CD4-positive, alpha-beta T cell treated with Interleukin-4 for 4 hours (primary cell): ENCODE results near the gene C2orf80.
"Not testable (repeated sequence)": the region's sequence is repeated elsewhere in the genome, so short reads cannot be mapped to it uniquely, and the experiment has no call there.

Experiments used
- DNase-seq: peaks from one replicate; pipeline ENCODE4 v3.0.0-alpha.2; 2020

C2orf80 gene

GRCh38 chr2:208189810-208190503 lies at the start of gene C2orf80:
C2orf80 (minus strand) TSS chr2:208190030; CDS start chr2:208186986, 3,044 bp downstream.
- DNase-seq: no peak

DNA sequence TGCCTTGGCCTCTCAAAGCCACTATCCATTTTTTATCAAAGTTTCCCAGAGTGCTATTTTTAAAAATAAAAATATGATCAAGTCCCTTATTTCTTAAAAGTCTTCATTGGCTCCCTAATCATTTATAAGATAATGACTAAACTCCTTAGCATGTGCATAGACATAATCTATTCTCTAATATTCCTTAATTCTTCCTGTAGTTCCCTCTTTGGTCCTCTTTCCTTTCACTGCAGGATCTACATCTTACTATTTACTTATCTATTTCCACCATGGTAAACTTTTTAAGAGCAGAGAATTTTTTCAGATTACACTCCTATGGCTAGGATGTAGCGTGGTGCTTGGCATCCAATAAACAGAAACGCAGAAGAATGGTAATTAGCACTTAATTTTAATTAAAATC lies 46.0 kb upstream of the C2orf80 start:
- no peak for DNase-seq

DNA sequence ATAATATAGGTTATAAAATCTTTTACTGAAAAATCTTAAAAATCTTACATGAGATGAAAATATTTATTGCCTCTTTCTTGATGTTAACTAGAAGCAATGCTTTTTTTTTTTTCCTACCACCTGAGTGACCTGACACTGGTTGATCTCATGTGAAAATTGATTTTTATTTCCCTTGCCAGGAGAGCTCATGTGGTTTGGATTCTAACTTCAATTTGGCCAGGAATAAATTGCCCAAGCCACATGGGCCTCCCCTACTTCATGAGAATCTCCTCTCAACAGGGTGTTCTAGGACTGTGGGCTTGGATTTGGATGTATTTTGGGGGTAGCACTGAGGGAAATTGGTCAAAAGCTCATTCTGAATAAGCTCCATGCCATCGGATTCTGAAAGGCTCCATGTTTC lies 45.0 kb upstream of the C2orf80 start:
- DNase-seq: no peak

GRCh38 chr2:208228476-208228875 lies 38.6 kb upstream of the C2orf80 start:
- DNase-seq: no peak

GRCh38 chr2:208227581-208228232 lies 37.9 kb upstream of the C2orf80 start:
- no peak for DNase-seq

DNA sequence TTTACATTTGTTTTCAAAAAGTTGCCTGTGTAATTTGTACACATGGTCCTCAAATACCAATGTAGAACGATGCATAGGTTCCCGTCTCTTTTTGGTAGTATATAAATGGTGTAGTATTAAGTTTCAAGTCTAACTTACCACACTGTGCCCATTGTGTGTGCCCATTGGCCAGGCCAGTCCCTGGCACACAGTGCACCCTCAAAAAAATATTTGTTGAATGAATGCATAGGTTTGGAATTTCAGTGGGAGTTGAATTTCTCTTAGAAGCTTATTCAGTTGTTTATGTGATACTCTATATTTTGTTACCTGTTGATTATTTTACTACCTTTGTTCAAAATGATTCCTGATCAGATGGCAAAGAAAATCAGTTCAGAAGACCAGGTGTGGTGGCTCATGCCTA lies 35.0 kb upstream of the C2orf80 start:
- DNase-seq: no peak

DNA sequence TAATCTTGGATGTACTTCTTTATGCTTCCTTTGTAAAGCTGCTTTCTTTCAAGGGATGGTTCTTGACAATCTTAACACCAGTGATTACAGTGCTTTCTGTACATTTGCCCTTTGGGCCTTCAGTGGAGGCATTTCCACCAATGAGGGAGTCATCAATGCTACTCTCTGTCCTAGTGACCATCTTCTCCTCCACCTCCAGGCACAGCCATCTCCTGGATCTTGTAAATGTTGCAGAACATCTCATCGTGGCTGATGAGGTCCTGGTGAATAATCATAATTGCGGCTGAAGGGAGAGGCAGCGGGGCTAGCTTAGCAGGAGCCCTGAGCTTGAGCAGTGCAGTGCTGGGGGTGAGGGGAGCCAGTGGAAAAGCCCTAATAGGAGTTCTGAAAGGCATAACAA lies 32.5 kb upstream of the C2orf80 start:
- no peak for DNase-seq

- not testable (repeated sequence) for DNase-seq
These were observed 32.0 kb upstream of the C2orf80 start for GRCh38 chr2:208221873-208222272.

- DNase-seq: no peak
These were observed 21.0 kb upstream of the C2orf80 start for GRCh38 chr2:208210688-208211451.

DNA sequence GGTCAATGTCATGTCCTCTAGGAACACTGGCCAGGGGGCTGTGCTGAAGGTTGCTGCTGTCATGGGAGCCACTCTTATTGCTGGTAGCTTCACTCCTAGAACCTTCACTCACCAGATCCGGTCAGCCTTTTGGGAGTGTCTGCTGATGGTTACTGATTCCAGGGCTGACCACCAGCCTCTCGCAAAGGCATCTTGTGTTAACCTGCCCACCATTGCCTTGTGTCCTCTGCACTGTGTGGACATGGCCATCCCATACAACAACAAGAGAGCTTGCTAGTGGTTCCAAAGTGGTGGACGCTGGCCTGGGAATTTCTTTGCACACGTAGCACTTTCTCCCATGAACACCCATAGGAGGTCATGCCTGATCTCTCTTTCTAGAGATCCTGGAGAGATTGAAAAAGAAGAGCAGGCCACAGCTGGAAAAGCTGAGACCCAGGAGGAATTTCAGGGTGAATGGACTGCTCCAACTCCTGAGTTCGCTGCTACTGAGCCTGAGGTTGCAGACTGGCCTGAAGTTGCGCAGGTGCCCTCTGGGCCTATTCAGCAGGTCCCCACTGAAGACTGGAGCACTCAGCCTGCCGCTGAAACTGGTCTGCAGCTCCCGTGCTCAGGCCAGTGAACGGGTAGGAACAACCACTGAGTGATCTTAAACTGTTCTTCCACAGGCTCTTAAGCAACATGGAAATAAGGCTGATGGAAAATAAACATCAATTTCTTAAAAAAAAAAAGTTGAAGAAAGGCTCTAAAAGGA lies 18.7 kb upstream of the C2orf80 start:
- no peak for DNase-seq

- no peak for DNase-seq
These were observed 17.9 kb upstream of the C2orf80 start for GRCh38 chr2:208207769-208208168.

DNA sequence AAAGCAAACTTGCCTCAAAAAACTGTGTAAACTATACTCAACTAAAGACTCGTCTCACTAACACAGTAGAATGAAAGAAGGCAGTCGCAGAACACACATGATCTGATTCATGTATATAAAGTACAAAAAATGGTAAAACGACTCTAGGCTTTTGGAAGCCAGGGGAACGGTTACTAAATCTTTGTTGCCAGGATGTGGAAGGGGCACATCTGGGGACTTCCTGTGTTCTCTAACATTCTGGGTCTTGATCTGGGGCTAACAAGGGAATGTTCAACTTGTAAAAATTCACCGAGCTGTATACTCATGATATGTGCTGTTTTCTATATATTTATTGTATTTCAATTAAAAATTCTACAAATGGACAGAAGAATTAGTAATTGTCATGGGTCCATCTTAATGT lies 14.3 kb upstream of the C2orf80 start:
- no peak for DNase-seq

DNA sequence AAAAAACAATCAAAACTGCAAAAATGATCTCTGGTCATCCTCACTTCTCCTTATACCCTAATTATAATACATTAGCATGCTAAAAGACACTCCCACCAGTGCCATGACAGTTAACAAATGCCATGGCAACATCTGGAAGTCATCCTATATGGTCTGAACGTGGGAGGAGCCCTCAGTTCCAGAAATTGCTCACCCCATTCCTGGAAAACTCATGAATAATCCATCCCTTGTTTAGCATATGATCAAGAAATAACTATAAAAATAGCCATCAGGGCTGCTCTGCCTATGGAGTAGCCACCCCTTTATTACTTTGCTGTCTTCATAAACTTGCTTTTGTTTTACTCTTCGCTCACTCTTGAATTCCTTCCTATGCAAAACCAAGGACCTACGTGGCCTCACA lies 5.7 kb upstream of the C2orf80 start:
- DNase-seq: no peak

DNA sequence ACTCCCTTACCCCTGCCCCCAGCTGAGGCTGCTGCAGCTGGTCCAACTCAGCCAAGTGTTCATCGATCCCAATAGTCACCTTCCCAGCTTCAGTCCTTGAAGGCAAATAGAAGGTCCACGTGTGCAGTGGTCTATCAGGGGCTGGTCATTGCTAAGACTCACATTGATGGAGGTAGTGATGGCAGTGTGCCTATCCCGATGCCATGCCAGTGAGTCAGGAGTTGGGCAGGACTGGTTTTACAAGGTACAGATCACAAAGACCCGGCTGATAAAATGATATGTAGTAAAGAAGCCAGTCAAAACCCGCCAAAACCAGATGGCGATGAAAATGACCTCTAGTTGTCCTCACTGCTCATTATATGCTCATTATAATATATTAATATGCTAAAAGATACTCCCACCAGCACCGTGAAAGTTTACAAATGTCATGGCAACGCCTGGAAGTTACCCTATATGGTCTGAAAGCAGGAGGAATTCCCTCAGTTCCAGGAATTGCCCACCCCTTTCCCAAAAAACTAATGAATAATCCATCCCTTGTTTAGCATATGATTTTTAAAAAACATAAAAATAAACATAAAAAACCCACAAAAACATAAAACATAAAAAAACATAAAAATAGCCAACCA lies 2.9 kb upstream of the C2orf80 start:
- no peak for DNase-seq

DNA sequence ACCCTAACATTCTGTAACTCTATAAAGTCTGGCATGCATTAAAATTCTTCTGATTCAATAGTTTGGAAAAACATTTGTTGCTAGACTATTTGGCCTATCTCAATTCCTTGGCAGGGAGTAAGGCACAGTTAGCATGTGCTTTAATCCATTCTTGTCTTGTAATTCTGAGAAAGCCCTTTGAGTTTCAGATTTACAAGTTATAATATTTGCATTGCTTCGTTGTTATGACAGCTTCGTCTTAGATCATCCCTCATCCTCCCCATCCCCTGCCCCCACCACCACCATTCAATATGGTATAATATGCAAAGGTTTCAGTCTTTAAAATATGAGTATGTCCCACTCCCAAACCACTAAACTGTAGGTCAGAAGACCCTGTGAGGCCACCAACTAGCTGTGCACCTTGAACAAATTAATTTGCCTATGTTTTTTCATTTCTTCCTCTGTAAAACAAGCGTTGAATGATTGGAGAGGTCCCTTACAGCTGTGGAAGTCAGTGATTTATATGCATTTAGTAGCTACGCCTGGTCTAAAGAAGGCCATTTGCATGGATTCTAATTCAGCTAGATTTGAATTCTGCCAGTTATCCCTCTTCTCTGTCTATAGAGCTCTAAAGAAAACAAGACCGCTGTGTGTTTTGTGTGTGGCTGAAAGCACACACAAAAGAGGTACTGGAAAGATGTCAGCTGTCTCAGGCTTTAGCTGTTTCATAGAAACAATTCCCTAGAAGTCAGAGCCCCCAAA lies 591 bp downstream of the C2orf80 start:
- DNase-seq: no peak

GRCh38 chr2:208186893-208187292 lies 2.9 kb downstream of the C2orf80 start:
- DNase-seq: no peak

- no peak for DNase-seq
These were observed 3.4 kb downstream of the C2orf80 start for GRCh38 chr2:208186465-208186864.

DNA sequence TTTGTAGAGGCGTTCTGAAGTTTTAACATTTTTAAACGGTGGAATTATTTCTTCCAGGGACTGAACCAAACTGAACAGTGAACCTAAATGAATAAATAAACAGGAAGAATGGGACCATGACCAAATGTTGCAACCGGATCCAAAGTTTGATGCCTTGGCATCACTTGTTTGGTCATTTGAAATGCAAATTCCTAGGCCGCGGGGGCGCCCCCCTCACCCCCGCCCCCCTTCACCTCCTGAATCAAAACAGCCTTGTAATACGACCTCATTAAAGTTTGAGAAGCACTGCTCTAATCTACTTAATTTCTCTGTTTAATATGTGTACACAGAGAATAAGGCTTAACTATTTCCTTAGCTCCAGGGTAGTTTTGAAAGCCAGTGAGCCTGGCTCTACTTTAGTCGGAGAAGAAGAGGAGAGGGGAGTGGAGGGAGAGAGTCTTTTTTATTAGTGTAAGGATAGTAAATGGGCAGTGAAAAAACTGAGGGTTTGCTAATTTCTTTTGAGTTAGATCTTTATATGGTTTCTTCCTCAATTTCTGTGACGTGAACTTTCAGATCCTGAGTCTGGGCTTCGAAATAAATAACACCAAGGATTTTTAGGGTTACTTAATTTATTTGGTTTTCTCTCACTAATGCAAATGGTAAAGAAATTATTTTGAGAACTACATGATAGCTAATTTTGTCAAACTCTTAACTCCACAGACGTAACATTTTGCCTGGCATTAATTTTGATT lies 5.7 kb downstream of the C2orf80 start:
- DNase-seq: no peak

GRCh38 chr2:208183526-208183925 lies 6.3 kb downstream of the C2orf80 start:
- no peak for DNase-seq

DNA sequence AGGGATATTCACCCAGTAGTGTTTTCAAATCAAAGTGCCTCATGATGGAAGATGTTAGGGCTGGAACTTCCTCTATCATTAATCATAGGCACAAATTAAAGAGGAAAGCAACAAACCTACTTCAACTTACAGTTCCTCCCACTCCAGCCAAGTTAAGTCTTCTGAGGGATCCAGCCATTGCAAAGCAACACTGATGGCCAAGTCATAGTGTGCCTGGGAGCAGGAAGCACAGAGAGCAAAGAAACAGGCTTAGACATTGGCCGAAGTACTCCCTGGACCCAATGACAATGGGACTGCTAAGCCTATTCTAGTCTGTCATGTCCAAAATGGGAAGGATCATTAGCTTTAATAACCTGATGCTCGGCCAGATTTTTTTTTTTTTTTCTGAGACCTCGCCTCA lies 7.0 kb downstream of the C2orf80 start:
- no peak for DNase-seq

GRCh38 chr2:208179028-208179609 lies 10.7 kb downstream of the C2orf80 start:
- no peak for DNase-seq
